ENCODE results near the gene ENOSF1.

DNA sequence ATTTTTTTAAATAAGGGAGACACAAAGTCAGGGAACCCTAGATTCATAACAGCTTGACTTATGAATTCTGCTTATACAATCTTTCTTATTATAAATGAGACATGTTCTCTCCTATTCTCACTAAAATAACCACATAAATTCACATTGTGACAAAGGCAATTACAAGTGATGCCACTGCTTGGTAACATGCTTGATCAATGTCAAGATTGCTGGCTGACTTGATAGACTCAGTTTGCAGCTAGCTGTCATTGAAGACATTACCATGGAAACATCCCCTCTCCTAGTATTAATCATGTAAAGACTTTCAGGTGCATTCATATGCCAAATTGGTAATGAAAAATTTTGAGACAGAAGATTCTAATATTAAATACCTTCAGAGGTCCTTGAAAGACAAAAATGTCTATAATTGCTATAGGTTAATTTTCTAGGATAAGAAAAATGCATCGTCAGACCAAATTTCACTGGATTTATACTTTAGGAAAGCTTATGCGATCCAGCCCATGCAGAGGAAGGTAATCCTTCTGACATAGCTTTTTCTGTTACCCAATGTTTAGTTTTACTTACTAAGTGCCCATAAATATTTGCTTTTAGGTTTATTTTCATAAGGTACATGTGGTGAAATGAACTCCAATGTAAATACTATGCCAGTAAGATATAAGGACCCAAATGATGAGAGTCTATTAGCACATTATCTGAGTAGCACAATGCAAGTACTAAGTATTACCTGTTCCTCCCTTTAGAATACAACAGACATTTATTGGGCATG, 32.6 kb upstream of the ENOSF1 start:
- TF ChIP-seq SUZ12 (IDR thresholded peaks at IDR 0.05; ENCODE audit: extremely low read depth, insufficient read depth, insufficient read length) (no peak), YY1 (IDR thresholded peaks at IDR 0.05; ENCODE audit: insufficient read depth, insufficient read length) (no peak), ZNF274 (IDR thresholded peaks at IDR 0.05; ENCODE audit: low read depth, low read length) (no peak)
